HG03460 (cell line): ENCODE measurements around the gene COLEC12.
"Not testable (repeated sequence)": the region's sequence is repeated elsewhere in the genome, so short reads cannot be mapped to it uniquely, and the experiment has no call there.

ENCODE experiments used
- ATAC-seq: cut with Tn5 transposase; IDR thresholded peaks from one replicate; pipeline ENCODE4 v1.9.1; 2021; ENCODE audit not compliant: unreplicated experiment

COLEC12 gene

GRCh38 chr18:415047-415446 is 85.5 kb downstream of the COLEC12 start:
- ATAC-seq = no peak

- no peak for ATAC-seq
These were observed 87.3 kb downstream of the COLEC12 start for GRCh38 chr18:413233-413632.

- ATAC-seq = no peak
These were observed 90.5 kb downstream of the COLEC12 start for GRCh38 chr18:410047-410455.

- no peak for ATAC-seq
These were observed 92.1 kb downstream of the COLEC12 start for GRCh38 chr18:408367-408766.

- no peak for ATAC-seq
These were observed 92.8 kb downstream of the COLEC12 start for GRCh38 chr18:407626-408224.

- no peak for ATAC-seq
These were observed 93.3 kb downstream of the COLEC12 start for GRCh38 chr18:407191-407590.

- ATAC-seq = no peak
These were observed 93.8 kb downstream of the COLEC12 start for GRCh38 chr18:406677-407076.

- not testable (repeated sequence) for ATAC-seq
These were observed 95.5 kb downstream of the COLEC12 start for GRCh38 chr18:405006-405405.

- no peak for ATAC-seq
These were observed 96.4 kb downstream of the COLEC12 start for GRCh38 chr18:404061-404636.

- no peak for ATAC-seq
These were observed 98.4 kb downstream of the COLEC12 start for GRCh38 chr18:402129-402528.

- ATAC-seq = no peak
These were observed 100.0 kb downstream of the COLEC12 start for GRCh38 chr18:400456-400855.

GRCh38 chr18:399631-400135 is 100.8 kb downstream of the COLEC12 start:
- ATAC-seq = no peak

- no peak for ATAC-seq
These were observed 101.4 kb downstream of the COLEC12 start for GRCh38 chr18:398935-399630.

GRCh38 chr18:396556-396955 is 103.9 kb downstream of the COLEC12 start:
- no peak for ATAC-seq

- ATAC-seq = no peak
These were observed 104.3 kb downstream of the COLEC12 start for GRCh38 chr18:396251-396555.

- ATAC-seq = no peak
These were observed 104.8 kb downstream of the COLEC12 start for GRCh38 chr18:395456-396250.

- no peak for ATAC-seq
These were observed 105.5 kb downstream of the COLEC12 start for GRCh38 chr18:394987-395362.

GRCh38 chr18:394262-394986 is 106.1 kb downstream of the COLEC12 start:
- no peak for ATAC-seq

- ATAC-seq = no peak
These were observed 106.9 kb downstream of the COLEC12 start for GRCh38 chr18:393574-393957.

- ATAC-seq = no peak
These were observed 107.5 kb downstream of the COLEC12 start for GRCh38 chr18:392928-393573.
